GM12801 (cell line): ENCODE measurements around the gene CD300C.

Experiments
- CTCF ChIP-seq: IDR thresholded peaks from one replicate; pipeline ENCODE4 v1.5.1; 2011; ENCODE audit warnings: control low read depth; ENCODE audit not compliant: insufficient read length; ENCODE audit errors: extremely low read depth

The CD300C gene

GRCh38 chr17:74555427-74555940 is 9.6 kb upstream of the CD300C start:
- no peak for TF ChIP-seq CTCF

GRCh38 chr17:74554909-74555308 is 9.0 kb upstream of the CD300C start:
- no peak for TF ChIP-seq CTCF

- no peak for TF ChIP-seq CTCF
These were observed 6.1 kb upstream of the CD300C start for GRCh38 chr17:74552037-74552436.

GRCh38 chr17:74550602-74551001 is 4.7 kb upstream of the CD300C start:
- TF ChIP-seq CTCF: no peak

- TF ChIP-seq CTCF: no peak
These were observed 3.4 kb upstream of the CD300C start for GRCh38 chr17:74549343-74549742.

GRCh38 chr17:74547736-74548135 is 1.8 kb upstream of the CD300C start:
- no peak for TF ChIP-seq CTCF

GRCh38 chr17:74547264-74547663 is 1.3 kb upstream of the CD300C start:
- no peak for TF ChIP-seq CTCF

- no peak for TF ChIP-seq CTCF
These were observed 671 bp upstream of the CD300C start for GRCh38 chr17:74546586-74546985.
